Stomach (tissue), 9 donors: ENCODE results near the gene CRTAP. TPM values are rescaled to one million over a fixed set of nuclear protein-coding genes. Genes with fewer than 3 reads are reported as not detected.
"Not testable (repeated sequence)": the region's sequence is repeated elsewhere in the genome, so short reads cannot be mapped to it uniquely, and the experiment has no call there.

ENCODE experiments used
- DNase-seq, 2 donors: peaks; one replicate each; pipeline versions ENCODE4 v3.0.0 to v3.0.0-alpha.2; 2013 to 2019
- H3K27ac ChIP-seq, 5 donors: fragments of 200-600 bp in 4 of 5; sonication (generic) in 4 of 5; one replicate each; pipeline ENCODE4 v1.5.1; 2013 to 2019; ENCODE audit warnings: mild to moderate bottlenecking in 1 of 5, moderate library complexity in 1 of 5
- H3K27me3 ChIP-seq, 3 donors: fragments of 200-600 bp; sonication (generic); one replicate each; pipeline ENCODE4 v1.5.1; 2017 to 2019; ENCODE audit warnings: mixed run types in 1 of 3
- H3K36me3 ChIP-seq, 4 donors: fragments of 200-600 bp; sonication (generic); 1 replicate in 3 of 4; 2 replicates in 1 of 4; pipeline ENCODE4 v1.5.1; 2016 to 2019
- H3K4me1 ChIP-seq, 4 donors: fragments of 200-600 bp; sonication (generic); one replicate each; pipeline ENCODE4 v1.5.1; 2016 to 2019
- H3K4me3 ChIP-seq, 4 donors: fragments of 200-600 bp; sonication (generic) in 3 of 4; one replicate each; pipeline ENCODE4 v1.5.1; 2016 to 2019; ENCODE audit warnings: mild to moderate bottlenecking in 1 of 4
- H3K9me3 ChIP-seq, 4 donors: fragments of 200-600 bp; sonication (generic); one replicate each; pipeline ENCODE4 v1.5.1; 2016 to 2019
- CTCF ChIP-seq, 7 experiments: fragments of 450-650 bp in 4 of 7; fragments of 200-600 bp in 3 of 7; sonication (generic) in 3 of 7; IDR thresholded peaks; one replicate each; pipeline ENCODE4 v1.5.1; 2016 to 2019; ENCODE audit warnings: antibody characterized with exemption in 7 of 7, control low read depth in 2 of 7, mild to moderate bottlenecking in 1 of 7
- EP300 ChIP-seq: sonication (generic); formaldehyde crosslinking; IDR thresholded peaks from one replicate; pipeline ENCODE4 v1.6.1; 2017; ENCODE audit warnings: antibody characterized with exemption
- POLR2A ChIP-seq, 4 donors: fragments of 450-650 bp; IDR thresholded peaks; one replicate each; pipeline ENCODE4 v1.6.1; 2016; ENCODE audit warnings: antibody characterized with exemption in 4 of 4, control low read depth in 2 of 4, mild to moderate bottlenecking in 1 of 4, moderate library complexity in 1 of 4
- POLR2AphosphoS5 ChIP-seq, 3 donors: sonication (generic); formaldehyde crosslinking; IDR thresholded peaks; one replicate each; pipeline ENCODE4 v1.6.1; 2016; ENCODE audit warnings: antibody characterized with exemption in 3 of 3
- WGBS, 5 donors: extraction: QIAGEN DNeasy Blood & Tissue Kit in 3 of 5; methylation state at CpG; one replicate each; pipeline versions ENCODE4 v1.1.5 to v1.1.7; 2013 to 2018; 5-methylcytosine and 5-hydroxymethylcytosine counted together
- intact Hi-C: fragments of 100-400 bp; cut with DNase I; formaldehyde crosslinking; loops from one replicate; pipeline ENCODE4 v1.15.1; 2023; ENCODE audit warnings: low total_unique reads
- polyA plus RNA-seq, 3 donors: library from polyadenylated mRNA; stranded (reverse); fragments of 200-250 nt; gene quantifications; one replicate each; pipeline ENCODE4 v1.2.3, GENCODE V29; 2013
- total RNA-seq, 5 donors: library from RNA; depleted of rRNA; stranded (reverse); fragments of >200 nt; gene quantifications; one replicate each; pipeline versions ENCODE4 v1.1.0 to v1.2.3, GENCODE V29; 2014 to 2016
- donor health status: healthy with polysubstance abuse.
- donor health status: Bipolar disorder and iron deficiency.
- donor health status: healthy.

CRTAP gene
- total and polyA plus RNA-seq, 8 donors: 65.2 to 284 (median 96.5) TPM

DNA sequence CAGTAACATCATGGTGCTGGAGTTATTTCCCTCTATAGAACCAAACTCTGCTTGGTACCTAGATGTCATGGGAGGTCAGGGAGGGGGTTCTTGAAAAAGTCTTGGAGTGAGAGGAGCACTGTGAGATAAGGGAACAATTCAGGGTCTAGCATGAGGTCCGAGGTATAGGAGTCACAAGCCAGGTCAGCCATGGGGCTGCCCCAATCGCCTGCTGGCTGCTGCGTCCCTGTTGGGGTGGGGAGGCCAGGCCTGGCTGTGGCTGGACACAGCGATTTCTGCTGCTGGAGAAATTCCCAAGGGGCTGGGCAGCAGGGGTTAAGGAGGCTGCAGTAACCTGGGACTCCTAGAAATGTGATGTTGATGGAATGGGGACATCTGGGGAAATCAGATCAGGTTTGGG, 59.9 kb downstream of the CRTAP start:
- H3K4me1 ChIP-seq: no peaks in the 10 kb centered on the region
- no peaks in the 10 kb centered on the region for H3K27me3 ChIP-seq
- DNase-seq: no peak
- no peaks in the 10 kb centered on the region for H3K36me3 ChIP-seq
- intact Hi-C loops: no loop called here
- no peak overlapping the region for H3K4me3 ChIP-seq
- TF ChIP-seq POLR2A (IDR thresholded peaks at IDR 0.05) (no peak), CTCF (IDR thresholded peaks at IDR 0.05) (no peak), EP300 (no peak), POLR2AphosphoS5 (IDR thresholded peaks at IDR 0.05) (no peak)
- no peak overlapping the region for H3K27ac ChIP-seq
- peaks cover 0 to 2% (median 0%) of the 10 kb centered on the region in 4 donors for H3K9me3 ChIP-seq
- WGBS, 5 donors: 75 to 86% (median 79%) methylated on average over 4 of the region's 4 CpGs

- no peaks in the 10 kb centered on the region for H3K4me1 ChIP-seq
- peaks cover 0 to 6% (median 2%) of the 10 kb centered on the region in 4 donors for H3K9me3 ChIP-seq
- H3K27ac ChIP-seq: no peak overlapping the region
- no peaks in the 10 kb centered on the region for H3K36me3 ChIP-seq
- TF ChIP-seq EP300 (no peak), CTCF (IDR thresholded peaks at IDR 0.05) (no peak), POLR2AphosphoS5 (IDR thresholded peaks at IDR 0.05) (no peak), POLR2A (IDR thresholded peaks at IDR 0.05) (no peak)
- no peak for DNase-seq
- intact Hi-C loops: no loop called here
- 73 to 96% (median 87%) methylated on average over 4 of the region's 4 CpGs for WGBS, 5 donors
- no peak overlapping the region for H3K4me3 ChIP-seq
- H3K27me3 ChIP-seq: no peaks in the 10 kb centered on the region
Observed at GRCh38 chr3:33174095-33174494, 60.3 kb downstream of the CRTAP start.

DNA sequence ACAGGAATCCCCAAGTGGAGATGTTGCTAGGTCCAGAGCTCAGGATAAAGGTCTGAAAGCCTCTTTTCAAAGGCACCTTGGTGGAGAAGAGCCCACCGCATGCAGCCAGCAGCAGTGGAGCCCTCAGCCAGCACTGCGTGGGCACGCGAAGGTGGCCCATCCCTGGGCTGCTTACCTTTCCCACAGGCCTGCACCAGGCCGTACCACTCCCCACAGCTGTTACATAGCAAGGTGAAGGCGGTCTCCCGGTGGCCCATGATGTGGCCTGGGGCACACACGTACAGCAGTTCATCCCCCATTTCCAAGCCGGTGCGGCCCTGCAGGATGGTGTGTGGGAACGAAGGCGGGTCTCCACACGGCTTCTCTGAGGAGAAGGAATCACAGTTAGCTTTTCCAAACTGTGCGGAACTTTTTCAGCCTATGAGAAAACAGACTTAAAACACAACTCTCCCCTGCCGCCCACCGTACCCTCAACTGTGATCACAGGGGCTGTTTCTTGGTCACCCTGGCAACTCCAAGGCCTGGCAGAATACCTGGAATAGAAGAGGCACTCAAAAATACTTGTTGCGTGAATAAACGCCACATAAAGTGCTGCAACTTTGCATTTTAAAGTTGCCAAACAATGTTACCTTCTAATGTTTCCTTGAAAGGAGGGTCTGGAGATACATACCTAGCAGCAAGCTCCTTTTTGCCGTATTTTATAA, 61.0 kb downstream of the CRTAP start:
- Histone ChIP-seq H3K36me3 (no peaks in the 10 kb centered on the region), H3K4me3 (no peak overlapping the region), H3K9me3 (peaks cover 0 to 10% (median 4%) of the 10 kb centered on the region in 4 donors), H3K27ac (no peak overlapping the region), H3K27me3 (no peaks in the 10 kb centered on the region), H3K4me1 (no peaks in the 10 kb centered on the region)
- WGBS, 5 donors: 90 to 95% (median 94%) methylated on average over 10 to 19 of the region's 19 CpGs
- DNase-seq: no peak
- intact Hi-C loops: no loop called here
- TF ChIP-seq POLR2A (IDR thresholded peaks at IDR 0.05) (no peak), CTCF (IDR thresholded peaks at IDR 0.05) (no peak), POLR2AphosphoS5 (IDR thresholded peaks at IDR 0.05) (no peak), EP300 (no peak)

- H3K4me1 ChIP-seq: no peaks in the 10 kb centered on the region
- 80 to 90% (median 84%) methylated on average over 1 of the region's 1 CpG for WGBS, 5 donors
- intact Hi-C loops: no loop called here
Observed at GRCh38 chr3:33179132-33179531, 65.3 kb downstream of the CRTAP start.

DNA sequence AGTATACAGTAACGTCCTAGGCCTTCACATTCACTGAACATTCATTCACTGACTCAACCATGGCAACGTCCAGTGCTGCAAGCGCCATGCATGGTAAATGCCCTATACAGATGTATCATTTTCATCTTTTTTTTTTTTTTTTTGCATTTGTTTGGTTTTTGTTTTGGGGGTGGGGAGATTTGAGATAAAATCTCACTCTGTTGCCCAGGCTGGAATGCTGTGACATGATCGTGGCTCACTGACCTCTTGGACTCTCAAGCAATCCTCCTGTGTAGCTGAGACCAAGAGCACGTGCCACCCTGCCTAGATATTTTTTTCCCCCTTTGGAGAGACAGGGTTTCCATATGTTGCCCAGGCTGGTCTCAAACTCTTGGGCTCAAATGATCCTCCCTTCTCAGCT, 67.4 kb downstream of the CRTAP start:
- no peak for DNase-seq
- intact Hi-C loops: no loop called here
- TF ChIP-seq POLR2AphosphoS5 (IDR thresholded peaks at IDR 0.05) (no peak), EP300 (no peak), CTCF (IDR thresholded peaks at IDR 0.05) (no peak), POLR2A (IDR thresholded peaks at IDR 0.05) (no peak)
- 77 to 81% (median 79%) methylated on average over 5 of the region's 5 CpGs for WGBS, 5 donors
- no peaks in the 10 kb centered on the region for H3K27me3 ChIP-seq
- no peak overlapping the region for H3K4me3 ChIP-seq
- no peaks in the 10 kb centered on the region for H3K36me3 ChIP-seq
- H3K9me3 ChIP-seq: peaks cover 0 to 16% (median 8%) of the 10 kb centered on the region in 4 donors
- H3K4me1 ChIP-seq: no peaks in the 10 kb centered on the region
- H3K27ac ChIP-seq: no peak overlapping the region

More at GRCh38 chr3:33179132-33179531, 65.3 kb downstream of the CRTAP start:
- Histone ChIP-seq H3K4me3 (no peak overlapping the region), H3K27ac (no peak overlapping the region), H3K27me3 (no peaks in the 10 kb centered on the region), H3K9me3 (peaks cover 0 to 16% (median 8%) of the 10 kb centered on the region in 4 donors), H3K36me3 (no peaks in the 10 kb centered on the region)
- TF ChIP-seq POLR2A (IDR thresholded peaks at IDR 0.05): no peak
- TF ChIP-seq EP300: no peak
- no peak for DNase-seq

DNA sequence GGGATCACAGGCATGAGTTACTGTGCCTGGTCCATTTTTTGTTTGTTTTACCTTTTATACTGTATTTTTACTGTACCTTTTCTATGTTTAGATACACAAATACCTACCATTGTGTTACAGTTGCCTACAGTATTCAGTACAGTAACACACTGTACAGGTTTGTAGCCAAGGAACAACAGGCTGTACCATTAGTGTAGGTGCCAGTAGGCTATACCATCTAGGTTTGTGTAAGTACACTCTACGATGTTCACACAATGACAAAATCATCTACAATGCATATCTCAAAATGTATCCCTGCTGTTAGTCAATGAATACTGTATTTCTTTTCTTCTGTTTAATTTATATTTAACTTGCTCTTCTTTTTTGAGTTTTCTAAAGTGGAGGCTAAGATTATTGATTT, 67.8 kb downstream of the CRTAP start:
- H3K4me3 ChIP-seq, H3K4me1 ChIP-seq, DNase-seq, H3K27ac ChIP-seq, H3K36me3 ChIP-seq, H3K27me3 ChIP-seq, intact Hi-C loops: not testable (repeated sequence)
- H3K9me3 ChIP-seq: peaks cover 0 to 16% (median 8%) of the 10 kb centered on the region in 4 donors
- WGBS, 5 donors: 73 to 100% (median 89%) methylated on average over 1 of the region's 1 CpG
